ENCODE results near the gene KRT17.
"Not testable (repeated sequence)": the region's sequence is repeated elsewhere in the genome, so short reads cannot be mapped to it uniquely, and the experiment has no call there.

KRT17 gene

GRCh38 chr17:41633556-41634199 lies 9.3 kb upstream of the KRT17 start:
- DNase-seq = no peak

GRCh38 chr17:41632482-41633105 lies 8.2 kb upstream of the KRT17 start:
- DNase-seq = no peak

DNA sequence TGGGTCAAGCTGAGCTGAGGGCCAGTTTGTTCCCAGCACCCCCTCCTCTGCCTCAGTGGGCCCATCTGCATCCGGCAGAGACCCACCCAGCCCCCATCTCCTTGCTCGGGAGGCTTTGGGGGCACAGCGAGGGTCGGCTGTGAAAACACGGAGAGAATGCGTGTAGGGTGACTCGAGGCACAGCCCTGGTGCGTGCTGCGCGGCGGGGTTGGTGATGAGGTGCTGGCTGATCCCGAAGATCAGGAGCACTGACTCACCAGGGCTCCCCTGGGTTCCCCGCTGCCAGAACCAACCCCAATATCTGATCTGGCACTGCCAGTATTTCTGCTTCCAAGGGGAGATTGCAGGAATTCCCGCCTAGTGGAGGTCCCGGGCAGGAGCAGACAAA lies 7.5 kb upstream of the KRT17 start:
- no peak for DNase-seq

DNA sequence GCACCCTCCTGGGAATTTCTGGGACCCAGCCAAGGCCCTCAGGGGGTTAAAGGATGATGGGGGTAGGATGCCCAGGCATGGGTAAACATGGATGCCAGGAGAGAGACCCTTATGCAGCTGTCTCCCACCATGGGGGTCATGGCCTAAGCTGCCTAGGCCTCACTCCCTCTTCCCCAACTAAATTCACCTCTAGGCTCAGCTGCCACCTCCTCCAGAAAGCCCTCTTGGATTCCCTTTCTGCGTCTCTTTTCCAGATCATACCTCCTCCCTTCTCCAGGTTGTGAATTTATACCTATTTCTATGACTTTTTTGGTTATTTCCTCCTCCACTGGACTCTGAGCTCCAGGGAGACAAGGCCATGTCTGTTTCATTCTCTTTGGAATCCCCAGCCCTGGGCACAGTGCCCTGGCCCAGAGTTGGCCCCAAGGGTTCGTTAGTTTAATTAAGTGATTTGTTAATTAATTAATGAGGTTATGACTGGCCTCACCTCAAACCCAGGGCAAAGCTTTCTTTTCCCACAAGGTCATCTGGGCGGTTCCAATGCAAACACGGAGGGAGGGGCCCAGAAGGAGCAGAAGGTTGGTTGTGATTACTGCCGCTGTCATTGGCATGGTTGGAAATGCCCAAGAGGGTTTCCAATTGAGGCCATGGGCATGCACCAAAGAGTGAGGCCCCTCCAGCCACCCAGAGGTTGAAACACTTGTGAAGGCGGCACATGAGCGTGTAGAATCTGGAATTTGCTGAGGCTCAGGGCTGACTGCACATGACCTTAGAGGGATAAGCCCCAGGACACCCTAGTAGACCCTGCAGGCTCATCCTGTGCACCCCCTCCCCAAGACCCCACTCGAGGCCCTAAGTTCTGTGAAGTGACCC lies 6.9 kb upstream of the KRT17 start:
- no peak for DNase-seq

GRCh38 chr17:41629826-41630670 lies 5.7 kb upstream of the KRT17 start:
- no peak for DNase-seq

DNA sequence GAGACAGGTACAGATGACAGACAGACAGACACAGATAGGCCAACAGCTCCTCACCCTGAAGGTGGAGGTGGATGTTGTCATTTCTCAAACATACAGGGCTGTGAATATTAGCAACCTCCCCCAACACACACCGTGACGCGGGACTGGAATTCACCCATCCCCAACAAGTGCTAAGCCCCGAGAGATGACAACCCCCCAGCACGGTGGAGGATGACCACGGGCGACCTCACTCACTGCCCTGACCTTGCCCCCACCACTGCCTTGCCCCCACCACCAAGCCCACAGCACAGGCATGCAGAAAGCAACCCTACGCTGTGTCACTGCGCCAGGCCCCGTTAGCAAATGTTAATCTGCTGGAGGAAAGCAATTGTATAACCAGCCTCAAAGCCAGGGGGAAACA lies 4.9 kb upstream of the KRT17 start:
- DNase-seq = no peak

- DNase-seq = not testable (repeated sequence)
Observed at GRCh38 chr17:41628621-41629255, 4.4 kb upstream of the KRT17 start.

GRCh38 chr17:41628073-41628370 lies 3.6 kb upstream of the KRT17 start:
- not testable (repeated sequence) for DNase-seq

DNA sequence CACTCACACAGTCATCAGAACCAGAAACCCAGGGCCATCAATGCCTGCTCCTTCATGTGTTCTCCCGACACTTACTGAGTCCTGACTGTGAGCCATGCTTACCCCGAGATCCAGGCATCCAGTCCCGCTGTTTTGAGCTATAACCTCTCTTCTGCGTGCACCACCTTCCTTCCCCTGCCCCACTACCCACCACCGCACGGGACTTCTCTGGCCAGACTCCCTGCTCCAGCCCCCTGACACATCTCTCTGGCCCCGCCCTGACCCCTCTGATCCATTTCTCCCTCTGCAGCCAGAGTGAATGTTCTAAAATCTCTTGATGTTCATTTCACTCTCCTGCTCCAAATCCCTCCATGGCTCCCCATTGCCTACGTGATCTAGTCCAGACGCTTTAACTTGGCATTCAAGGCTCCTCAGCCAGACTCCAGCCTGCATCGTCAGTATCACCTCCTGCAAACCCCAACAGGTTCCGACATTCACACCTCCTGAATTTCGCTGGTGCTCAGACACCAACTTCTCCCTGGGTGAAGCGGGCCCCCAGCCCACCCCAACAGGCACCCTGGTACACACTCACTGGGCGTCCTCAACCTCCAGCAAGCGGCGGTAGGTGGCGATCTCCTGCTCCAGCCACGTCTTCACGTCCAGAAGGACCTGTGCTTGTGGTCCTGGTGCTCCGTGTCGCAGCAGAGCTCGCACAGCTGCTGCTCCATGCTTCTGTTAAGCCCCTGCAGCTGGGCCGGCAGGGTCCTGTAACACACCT lies 3.1 kb upstream of the KRT17 start:
- no peak for DNase-seq

GRCh38 chr17:41626914-41627295 lies 2.5 kb upstream of the KRT17 start:
- DNase-seq = not testable (repeated sequence)

- not testable (repeated sequence) for DNase-seq
Observed at GRCh38 chr17:41626028-41626913, 1.9 kb upstream of the KRT17 start.

- DNase-seq = no peak
Observed at GRCh38 chr17:41625602-41626001, 1.2 kb upstream of the KRT17 start.

DNA sequence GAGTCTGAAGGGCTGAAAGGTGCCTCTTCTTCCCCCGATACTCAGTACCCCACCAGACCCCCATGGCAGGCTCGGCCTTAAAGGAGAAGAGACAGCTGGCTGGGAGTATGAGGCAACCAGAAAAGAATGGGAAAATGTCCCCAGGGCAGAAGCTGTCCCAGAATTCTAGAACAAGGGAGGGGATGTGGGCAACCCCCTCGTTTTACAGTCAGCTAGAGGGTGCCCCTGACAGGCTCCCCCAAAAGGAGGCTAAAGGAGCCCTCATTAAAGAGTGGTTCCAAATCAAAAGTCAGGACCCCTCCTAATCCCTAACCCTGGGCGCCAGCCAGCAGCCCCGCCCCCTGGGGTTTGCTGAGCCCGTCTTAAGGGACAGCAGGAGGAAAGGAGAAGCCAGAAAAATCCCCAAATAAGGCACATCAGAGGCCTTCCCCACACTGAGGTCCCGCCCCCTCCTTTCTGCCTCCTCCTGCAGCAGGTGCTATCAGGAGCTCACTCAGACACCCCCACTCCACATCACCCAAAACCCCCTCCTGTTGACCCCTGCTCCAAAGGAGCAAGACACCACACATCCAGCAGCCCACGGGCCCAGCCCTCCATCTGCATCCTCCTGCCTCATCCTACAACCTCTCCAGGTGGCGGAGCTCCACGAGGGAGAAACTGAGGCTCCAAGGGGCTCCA lies 1.1 kb downstream of the KRT17 start:
- not testable (repeated sequence) for DNase-seq

- not testable (repeated sequence) for DNase-seq
Observed at GRCh38 chr17:41622340-41623183, 1.8 kb downstream of the KRT17 start.

- no peak for DNase-seq
Observed at GRCh38 chr17:41621916-41622315, 2.5 kb downstream of the KRT17 start.

DNA sequence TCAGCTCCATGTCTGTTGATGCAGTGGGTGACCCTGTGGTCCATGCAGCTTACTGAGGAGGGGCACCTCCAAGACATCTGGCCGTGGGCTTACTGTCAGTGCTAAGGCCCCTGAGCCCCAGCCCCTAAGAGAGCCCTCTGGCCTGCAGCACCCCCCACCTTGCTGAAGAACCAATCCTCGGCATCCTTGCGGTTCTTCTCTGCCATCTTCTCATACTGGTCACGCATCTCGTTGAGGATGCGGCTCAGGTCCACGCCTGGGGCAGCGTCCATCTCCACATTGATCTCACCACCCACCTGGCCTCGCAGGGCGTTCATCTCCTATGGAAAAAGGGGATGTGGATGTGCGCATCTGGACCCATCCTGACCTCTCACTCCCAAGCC lies 2.9 kb downstream of the KRT17 start:
- not testable (repeated sequence) for DNase-seq

DNA sequence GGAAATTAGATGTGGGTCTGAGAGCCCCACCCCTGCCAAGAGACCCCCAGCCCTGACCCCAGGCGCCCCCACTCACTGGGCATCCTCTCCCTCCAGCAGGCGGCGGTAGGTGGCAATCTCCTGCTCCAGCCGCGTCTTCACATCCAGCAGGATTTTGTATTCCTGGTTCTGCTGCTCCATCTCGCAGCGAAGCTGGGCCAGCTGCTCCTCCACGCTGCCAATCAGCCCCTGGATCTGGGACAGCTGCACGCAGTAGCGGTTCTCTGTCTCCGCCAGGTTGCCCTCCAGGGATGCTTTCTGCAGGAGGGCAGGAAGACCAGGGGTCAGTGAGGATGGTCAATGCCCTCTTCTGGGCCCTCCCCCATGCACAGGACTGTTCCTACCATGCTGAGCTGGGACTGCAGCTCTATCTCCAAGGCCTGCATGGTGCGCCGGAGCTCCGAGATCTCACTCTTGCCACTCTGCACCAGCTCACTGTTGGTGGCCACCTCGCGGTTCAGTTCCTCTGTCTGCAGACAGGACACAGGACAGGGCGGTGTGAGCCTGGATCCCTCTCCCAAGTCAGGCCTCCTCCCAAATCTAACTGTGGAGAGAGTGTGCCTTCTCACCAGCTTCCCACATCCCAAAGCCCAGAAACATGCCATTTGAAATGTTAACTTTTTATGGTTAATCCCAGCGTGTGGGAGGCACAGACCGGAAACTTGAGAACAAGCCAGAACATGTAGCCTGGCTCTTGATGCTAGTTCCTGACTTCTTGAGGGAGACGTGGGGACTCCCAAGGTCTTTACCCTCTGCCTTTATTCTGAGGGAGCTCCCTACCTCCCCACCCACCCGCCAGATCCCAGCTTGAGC lies 3.6 kb downstream of the KRT17 start:
- no peak for DNase-seq

DNA sequence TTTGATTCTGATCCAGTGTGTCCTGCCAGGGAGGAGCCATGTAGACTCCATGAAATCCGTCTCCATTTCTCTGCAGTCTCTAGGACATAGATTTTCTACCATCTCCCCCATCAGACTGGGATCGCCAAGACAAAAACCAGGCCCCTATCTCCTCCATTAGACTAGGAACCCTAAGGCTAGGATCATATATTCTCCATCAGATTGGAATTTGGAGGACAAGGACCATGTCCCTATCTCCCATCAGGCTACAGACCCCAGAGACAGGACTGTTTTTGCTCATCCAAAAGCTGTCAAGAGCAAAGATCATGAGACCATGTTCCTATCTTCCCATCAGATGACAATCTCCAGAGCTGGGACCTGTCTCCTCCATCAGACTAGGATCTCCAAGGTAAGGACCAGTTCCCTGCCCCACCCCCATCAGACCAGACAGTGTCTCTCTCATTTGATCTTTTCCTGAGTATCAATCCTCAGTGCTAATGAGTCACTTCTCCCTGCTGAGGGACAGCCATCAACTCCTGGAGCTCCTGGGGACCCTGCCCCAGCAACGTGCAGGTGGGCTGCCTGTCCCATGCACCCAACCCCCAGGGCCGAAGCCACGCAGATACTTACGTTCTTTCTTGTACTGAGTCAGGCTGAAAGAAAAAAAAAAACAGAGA lies 4.3 kb downstream of the KRT17 start:
- not testable (repeated sequence) for DNase-seq
